ENCODE measurements around the gene SPINT4. TPM values are rescaled to one million over a fixed set of nuclear protein-coding genes. Genes with fewer than 3 reads are reported as not detected.

Gene SPINT4
- total and polyA plus RNA-seq, 2 of the 8 experiments (the other 6 are each of a cell fraction or from before 2014, with no cell fraction given), result not detected

DNA sequence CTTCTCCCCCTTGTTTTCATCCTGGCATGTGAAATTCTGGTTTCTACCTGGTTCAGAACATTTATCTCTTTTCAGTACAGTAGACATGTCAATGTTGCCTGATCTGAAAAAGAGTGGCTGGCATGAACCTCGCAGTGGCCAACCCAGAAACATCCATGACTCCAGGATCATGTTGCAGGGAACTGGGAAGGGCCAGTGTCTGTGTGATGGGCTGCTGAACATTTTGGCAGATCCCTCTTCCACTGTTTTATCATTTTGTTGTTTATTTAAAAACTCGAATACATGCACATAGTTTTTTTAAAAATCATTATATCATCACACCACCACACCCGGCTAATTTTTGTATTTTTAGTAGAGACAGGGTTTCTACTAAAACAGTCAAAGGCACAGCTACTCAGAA is 50.5 kb downstream of the SPINT4 start (continued):
- no peak for TF ChIP-seq PHF8 (conservative IDR thresholded peaks at IDR 0.05; ENCODE audit: low read depth, low read length)
- no peak for TF ChIP-seq TCF12 (IDR thresholded peaks at IDR 0.05; ENCODE audit: low read depth, low read length)
- no peak for TF ChIP-seq RBBP5 (IDR thresholded peaks at IDR 0.05; ENCODE audit: borderline replicate concordance, low read depth, low read length)

All from H1 (cell line).